NT2/D1 (cell line): ENCODE measurements around the gene HTR3B.

ENCODE experiments used
- YY1 ChIP-seq: IDR thresholded peaks from 2 replicates; pipeline ENCODE4 v1.6.1; 2011; ENCODE audit not compliant: insufficient read length, insufficient read depth
- ZNF274 ChIP-seq: IDR thresholded peaks from 2 replicates; pipeline ENCODE4 v1.6.1; 2011; ENCODE audit warnings: mild to moderate bottlenecking, low read depth, low read length

DNA sequence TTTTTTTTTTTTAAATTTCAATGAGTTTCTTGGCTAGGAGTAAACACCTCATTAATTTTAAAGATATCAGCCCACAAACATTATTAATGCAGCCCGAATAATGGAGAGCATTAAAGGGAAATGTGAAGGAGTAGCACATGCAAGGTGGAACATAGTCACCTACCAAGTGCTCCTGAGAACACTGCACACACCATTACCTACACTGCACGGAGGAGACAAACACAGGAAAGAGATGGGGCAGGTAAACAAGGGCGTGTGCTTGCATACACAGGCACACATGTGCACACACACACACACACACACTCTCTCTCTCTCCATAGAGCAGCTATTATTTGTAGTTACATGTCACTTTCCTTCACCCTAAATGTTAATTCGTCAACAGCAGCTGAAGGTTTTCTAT is 30.2 kb downstream of the HTR3B start:
- TF ChIP-seq YY1: no peak
- no peak for TF ChIP-seq ZNF274
